ENCODE measurements around the gene ADAMTSL3. TPM values are rescaled to one million over a fixed set of nuclear protein-coding genes. Genes with fewer than 3 reads are reported as not detected.

The ADAMTSL3 gene
- total and polyA plus RNA-seq, 2 donors (not counting 1 experiment from before 2014, with no cell fraction given): 0.01 TPM; not detected in 1

DNA sequence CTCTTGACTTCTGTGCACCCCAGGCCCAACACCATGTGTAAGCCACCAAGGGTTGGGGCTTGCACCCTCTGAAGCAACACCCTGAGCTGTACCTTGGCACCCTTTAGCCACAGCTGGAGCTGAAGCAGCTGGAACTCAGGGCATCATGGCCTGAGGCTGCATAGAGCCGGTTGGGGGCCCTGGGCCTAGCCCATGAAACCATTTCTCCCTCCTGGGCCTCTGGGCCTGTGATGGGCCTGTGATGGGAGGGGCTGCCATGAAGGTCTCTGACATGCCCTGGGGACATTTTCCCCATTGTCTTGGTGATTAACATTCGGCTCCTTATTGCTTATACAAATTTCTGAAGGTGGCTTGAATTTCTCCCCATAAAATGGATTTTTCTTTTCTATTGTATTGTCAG lies 22.4 kb upstream of the ADAMTSL3 start:
- H3K4me1 ChIP-seq (ENCODE audit: control insufficient read depth in 2 of 2, insufficient read depth in 2 of 2, low read length in 2 of 2): no peaks in the 10 kb centered on the region
- Mint-ChIP-seq H3K27ac (no peak overlapping the region), H3K9me3 (ENCODE audit: insufficient read depth) (peaks cover 7% of the 10 kb centered on the region), H3K4me1 (no peaks in the 10 kb centered on the region), H3K4me3 (no peak overlapping the region), H3K27me3 (no peaks in the 10 kb centered on the region)
- ATAC-seq (ENCODE audit: low read depth): no peak
- H3K27me3 ChIP-seq (replicated peaks in 1 of 4; ENCODE audit: control extremely low read depth in 1 of 4, control insufficient read depth in 3 of 4, insufficient read depth in 4 of 4, low read length in 3 of 4): no peaks in the 10 kb centered on the region
- H3K79me2 ChIP-seq (ENCODE audit: control insufficient read depth, insufficient read depth, low read length): no peaks in the 10 kb centered on the region
- intact Hi-C loops (cut with micrococcal nuclease): no loop called here
- no peak overlapping the region for H2AFZ ChIP-seq (ENCODE audit: insufficient read depth, low read depth, low read length, poor library complexity, severe bottlenecking)
- TF ChIP-seq EZH2 (IDR thresholded peaks at IDR 0.05; ENCODE audit: borderline replicate concordance, insufficient read depth, low read depth, low read length, poor library complexity, severe bottlenecking) (no peak), CTCF (IDR thresholded peaks at IDR 0.05) (no peak)
- ChIA-PET POLR2A (no interaction called here), CTCF (no interaction called here)
- H3K9me3 ChIP-seq (ENCODE audit: control extremely low read depth in 1 of 3, control insufficient read depth in 2 of 3, insufficient read depth in 1 of 3, low read length in 2 of 3): peaks cover 0 to 8% (median 0%) of the 10 kb centered on the region in 3 donors
- H3K4me2 ChIP-seq (replicated peaks; ENCODE audit: low read depth, low read length, poor library complexity, severe bottlenecking): no peak overlapping the region
- H3K27ac ChIP-seq (ENCODE audit: low read length in 2 of 2): no peak overlapping the region
- H4K20me1 ChIP-seq (ENCODE audit: control insufficient read depth, insufficient read depth, low read length, poor library complexity, severe bottlenecking): no peaks in the 10 kb centered on the region
- DNase-seq: no peak
- no CpG with 5 or more reads among the region's 2 CpGs for WGBS (ENCODE audit: insufficient coverage)
- H3K4me3 ChIP-seq (ENCODE audit: control extremely low read depth in 1 of 5, extremely low read depth in 1 of 5, insufficient read depth in 1 of 5, low read depth in 2 of 5, low read length in 4 of 5): no peak overlapping the region
- H3K36me3 ChIP-seq (replicated peaks in 1 of 2; ENCODE audit: control extremely low read depth in 1 of 2, control insufficient read depth in 1 of 2, extremely low read depth in 1 of 2, insufficient read depth in 2 of 2, low read length in 1 of 2): no peaks in the 10 kb centered on the region
- no peak overlapping the region for H3K9ac ChIP-seq (ENCODE audit: low read length)

DNA sequence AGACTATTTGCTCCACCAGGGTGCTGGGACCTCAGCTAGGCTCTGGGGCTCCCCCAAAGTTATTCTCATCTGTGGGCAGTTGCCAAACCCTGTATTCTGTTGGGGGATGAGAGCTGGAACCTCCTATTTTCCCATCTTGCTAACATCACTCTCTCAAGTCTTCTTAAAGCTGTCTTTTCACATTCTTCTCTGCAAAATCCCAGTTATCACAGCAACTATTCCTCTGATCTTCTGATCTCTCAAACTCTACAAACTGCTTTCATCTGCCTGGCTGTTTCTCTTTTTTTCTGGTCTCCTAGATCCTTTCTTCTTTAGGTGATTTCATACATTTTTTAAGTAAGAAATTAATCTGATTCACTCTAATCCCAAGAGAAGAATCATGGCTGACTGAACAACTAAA lies 10.7 kb upstream of the ADAMTSL3 start:
- ATAC-seq (ENCODE audit: low read depth) (no peak), DNase-seq (no peak)
- ChIA-PET POLR2A (no interaction called here), CTCF (no interaction called here)
- H2AFZ ChIP-seq (ENCODE audit: insufficient read depth, low read depth, low read length, poor library complexity, severe bottlenecking): no peak overlapping the region
- peaks cover 3% of the 10 kb centered on the region for H3K9me3 Mint-ChIP-seq (ENCODE audit: insufficient read depth)
- no peaks in the 10 kb centered on the region for H3K4me1 Mint-ChIP-seq
- H3K27me3 ChIP-seq (replicated peaks in 1 of 4; ENCODE audit: control extremely low read depth in 1 of 4, control insufficient read depth in 3 of 4, insufficient read depth in 4 of 4, low read length in 3 of 4): no peaks in the 10 kb centered on the region
- H3K9ac ChIP-seq (ENCODE audit: low read length): no peak overlapping the region
- no peak overlapping the region for H3K4me3 ChIP-seq (ENCODE audit: control extremely low read depth in 1 of 5, extremely low read depth in 1 of 5, insufficient read depth in 1 of 5, low read depth in 2 of 5, low read length in 4 of 5)
- no peaks in the 10 kb centered on the region for H3K4me1 ChIP-seq (ENCODE audit: control insufficient read depth in 2 of 2, insufficient read depth in 2 of 2, low read length in 2 of 2)
- no peaks in the 10 kb centered on the region for H4K20me1 ChIP-seq (ENCODE audit: control insufficient read depth, insufficient read depth, low read length, poor library complexity, severe bottlenecking)
- no peak for TF ChIP-seq CTCF (IDR thresholded peaks at IDR 0.05)
- TF ChIP-seq EZH2 (IDR thresholded peaks at IDR 0.05; ENCODE audit: borderline replicate concordance, insufficient read depth, low read depth, low read length, poor library complexity, severe bottlenecking): no peak
- H3K36me3 ChIP-seq (replicated peaks in 1 of 2; ENCODE audit: control extremely low read depth in 1 of 2, control insufficient read depth in 1 of 2, extremely low read depth in 1 of 2, insufficient read depth in 2 of 2, low read length in 1 of 2): no peaks in the 10 kb centered on the region
- no peaks in the 10 kb centered on the region for H3K27me3 Mint-ChIP-seq
- H3K4me2 ChIP-seq (replicated peaks; ENCODE audit: low read depth, low read length, poor library complexity, severe bottlenecking): no peak overlapping the region
- no peak overlapping the region for H3K27ac ChIP-seq (ENCODE audit: low read length in 2 of 2)
- intact Hi-C loops (cut with micrococcal nuclease): no loop called here
- H3K27ac Mint-ChIP-seq: no peak overlapping the region
- peaks cover 0 to 19% (median 0%) of the 10 kb centered on the region in 3 donors for H3K9me3 ChIP-seq (ENCODE audit: control extremely low read depth in 1 of 3, control insufficient read depth in 2 of 3, insufficient read depth in 1 of 3, low read length in 2 of 3)
- H3K4me3 Mint-ChIP-seq: no peak overlapping the region
- no peaks in the 10 kb centered on the region for H3K79me2 ChIP-seq (ENCODE audit: control insufficient read depth, insufficient read depth, low read length)
